HG03095 (cell line): ENCODE results near the gene CDX1.

Experiments used
- ATAC-seq: cut with Tn5 transposase; IDR thresholded peaks from one replicate; pipeline ENCODE4 v1.9.1; 2021; ENCODE audit warnings: moderate library complexity; ENCODE audit not compliant: unreplicated experiment

The CDX1 gene

DNA sequence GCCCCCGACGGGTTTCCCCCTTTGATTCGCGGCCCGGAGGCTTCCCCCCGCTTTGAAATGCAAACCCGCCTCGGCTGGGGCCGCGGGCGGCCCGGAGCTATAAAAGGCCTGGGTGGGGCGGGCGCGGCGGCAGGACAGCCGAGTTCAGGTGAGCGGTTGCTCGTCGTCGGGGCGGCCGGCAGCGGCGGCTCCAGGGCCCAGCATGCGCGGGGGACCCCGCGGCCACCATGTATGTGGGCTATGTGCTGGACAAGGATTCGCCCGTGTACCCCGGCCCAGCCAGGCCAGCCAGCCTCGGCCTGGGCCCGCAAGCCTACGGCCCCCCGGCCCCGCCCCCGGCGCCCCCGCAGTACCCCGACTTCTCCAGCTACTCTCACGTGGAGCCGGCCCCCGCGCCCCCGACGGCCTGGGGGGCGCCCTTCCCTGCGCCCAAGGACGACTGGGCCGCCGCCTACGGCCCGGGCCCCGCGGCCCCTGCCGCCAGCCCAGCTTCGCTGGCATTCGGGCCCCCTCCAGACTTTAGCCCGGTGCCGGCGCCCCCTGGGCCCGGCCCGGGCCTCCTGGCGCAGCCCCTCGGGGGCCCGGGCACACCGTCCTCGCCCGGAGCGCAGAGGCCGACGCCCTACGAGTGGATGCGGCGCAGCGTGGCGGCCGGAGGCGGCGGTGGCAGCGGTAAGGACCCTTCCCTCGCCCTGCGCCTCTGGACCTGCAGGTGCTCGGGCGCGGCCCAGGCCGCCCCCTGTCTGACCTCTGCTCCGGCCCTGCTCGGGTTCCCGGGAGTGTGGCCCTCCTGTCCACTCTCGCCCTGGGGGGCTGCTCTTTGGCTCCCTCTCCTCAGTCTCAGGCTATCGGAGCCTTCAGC, at the start of gene CDX1:
Gene CDX1 (plus strand): TSS at position 129 of the 862 bp plus-strand sequence. CDS start 99 bp downstream, at position 228.
- ATAC-seq, result no peak

DNA sequence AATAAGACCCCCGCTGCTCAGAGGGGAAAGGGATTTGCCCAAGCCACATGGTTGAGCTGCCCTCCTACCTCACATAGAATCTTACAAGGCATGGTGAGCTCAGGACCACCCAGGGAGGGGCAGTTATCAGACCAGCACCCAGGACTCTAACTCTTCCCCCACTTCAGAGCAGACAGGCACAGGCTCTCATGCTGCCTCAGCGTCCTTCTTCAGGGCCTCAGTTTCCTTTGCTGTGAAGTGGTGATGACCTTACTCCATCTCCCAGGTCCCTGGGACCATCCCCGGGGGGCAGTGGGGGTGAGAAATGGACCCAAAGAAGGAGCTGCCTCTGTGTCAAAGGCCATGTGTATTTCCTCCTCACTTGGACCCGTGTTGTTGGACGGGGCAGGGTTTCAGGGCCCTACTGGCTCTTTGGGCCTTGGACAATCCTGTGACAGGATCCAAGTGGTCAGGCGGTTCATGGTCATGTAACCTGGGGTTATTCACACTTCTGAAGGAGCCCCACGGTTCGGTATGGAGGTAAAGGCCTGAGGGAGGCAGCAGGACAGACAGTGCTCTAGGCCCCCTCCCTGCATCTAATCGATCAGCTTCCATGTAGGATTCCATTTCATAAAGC, 48.5 kb upstream of the CDX1 start:
- ATAC-seq, result no peak

DNA sequence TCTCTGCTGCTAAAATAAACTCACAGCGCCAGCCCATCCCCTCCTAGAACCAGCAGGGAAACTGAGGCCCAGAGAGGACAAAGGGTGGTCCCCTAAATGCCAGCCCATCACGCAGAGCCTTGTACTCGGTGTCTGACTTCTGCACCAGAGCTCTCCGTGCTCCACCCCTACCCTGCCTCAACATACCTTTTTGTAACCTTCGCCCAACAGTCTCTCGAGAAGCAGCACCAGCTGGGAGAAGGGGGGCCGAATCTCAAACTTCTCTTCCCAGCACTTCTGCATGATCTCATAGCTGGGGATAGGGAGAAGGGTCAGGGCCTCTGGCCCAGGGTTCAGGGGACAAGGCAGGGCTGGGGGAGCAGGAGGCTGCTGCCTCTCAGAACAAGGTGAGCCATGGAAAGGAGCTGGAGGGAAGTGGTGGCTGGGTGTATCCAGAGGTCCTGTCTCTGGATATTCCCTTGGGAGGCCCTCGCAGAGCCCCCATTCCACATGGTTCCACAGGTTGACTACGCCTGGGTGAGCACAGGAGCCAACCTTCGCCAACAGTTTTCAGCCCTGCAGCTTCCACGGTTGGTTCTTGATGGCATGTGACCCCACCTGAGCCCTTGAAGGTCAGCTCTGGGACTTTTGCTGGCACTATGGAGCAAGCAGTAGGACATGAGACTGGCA, 47.9 kb upstream of the CDX1 start:
- ATAC-seq, result no peak

- ATAC-seq, result no peak
Measured at GRCh38 chr5:150119421-150120061, 47.0 kb upstream of the CDX1 start.

- ATAC-seq, result no peak
Measured at GRCh38 chr5:150120062-150120441, 46.5 kb upstream of the CDX1 start.

- no peak for ATAC-seq
Measured at GRCh38 chr5:150120617-150121447, 45.7 kb upstream of the CDX1 start.

DNA sequence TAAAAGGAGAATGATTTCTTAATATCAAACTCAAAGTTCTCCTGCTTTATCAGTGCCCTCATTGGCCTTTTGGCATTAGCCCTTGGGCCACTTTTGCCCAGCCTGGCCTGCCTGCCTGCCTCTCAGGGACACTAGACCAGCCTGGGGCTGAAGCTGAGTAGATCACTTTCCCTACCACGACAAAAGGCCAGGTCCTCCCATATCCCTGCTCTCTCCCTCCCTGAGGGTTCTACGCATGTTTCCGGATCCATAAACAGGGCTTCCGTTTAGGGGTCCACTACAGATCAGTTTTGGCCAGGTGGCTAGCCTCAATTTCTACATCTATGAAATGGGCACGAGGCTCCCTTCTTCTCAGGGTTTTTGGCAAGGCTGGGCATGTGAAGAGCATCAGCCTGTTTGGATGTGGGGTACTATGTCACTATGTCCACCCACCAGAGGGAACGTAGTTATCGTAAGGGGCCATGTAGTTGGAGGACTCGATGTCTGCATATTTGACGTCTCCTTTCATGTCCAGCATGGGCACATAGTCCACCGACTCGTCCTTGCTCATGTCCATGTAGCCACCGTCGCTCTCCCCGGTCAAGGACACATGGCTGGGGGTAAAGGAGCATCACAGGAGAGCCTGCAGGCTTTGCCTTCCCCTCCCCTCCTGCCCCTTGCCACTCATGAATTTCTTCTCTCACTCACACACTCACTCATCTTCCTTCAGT, 45.0 kb upstream of the CDX1 start:
- ATAC-seq, result no peak

GRCh38 chr5:150122158-150122510, 44.4 kb upstream of the CDX1 start:
- ATAC-seq, result peak; percentile 82

- no peak for ATAC-seq
Measured at GRCh38 chr5:150122536-150123481, 43.8 kb upstream of the CDX1 start.

GRCh38 chr5:150123542-150123941, 43.0 kb upstream of the CDX1 start:
- no peak for ATAC-seq

DNA sequence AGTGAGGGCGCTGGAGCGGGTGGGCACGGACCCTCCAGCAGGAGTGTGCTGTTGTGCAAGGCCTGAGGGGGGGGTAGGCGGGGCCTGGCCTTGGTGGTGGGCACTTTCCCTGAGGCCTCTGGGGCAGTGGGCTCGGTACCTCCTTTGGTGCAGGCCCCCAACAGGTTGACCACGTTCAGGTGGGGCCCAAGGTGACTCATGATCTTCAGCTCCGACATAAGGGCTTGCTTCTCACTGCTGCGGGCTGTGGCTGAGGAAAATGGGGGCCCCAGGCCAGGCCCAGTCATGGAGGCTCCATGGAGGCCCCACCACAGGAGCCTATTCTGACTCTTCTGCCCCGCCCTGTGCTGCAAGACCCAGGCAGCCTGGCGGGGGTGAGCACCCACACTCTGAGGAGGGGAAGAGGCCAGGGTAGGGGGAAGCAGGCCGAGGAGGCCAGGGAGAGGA, 42.4 kb upstream of the CDX1 start:
- ATAC-seq, result no peak

DNA sequence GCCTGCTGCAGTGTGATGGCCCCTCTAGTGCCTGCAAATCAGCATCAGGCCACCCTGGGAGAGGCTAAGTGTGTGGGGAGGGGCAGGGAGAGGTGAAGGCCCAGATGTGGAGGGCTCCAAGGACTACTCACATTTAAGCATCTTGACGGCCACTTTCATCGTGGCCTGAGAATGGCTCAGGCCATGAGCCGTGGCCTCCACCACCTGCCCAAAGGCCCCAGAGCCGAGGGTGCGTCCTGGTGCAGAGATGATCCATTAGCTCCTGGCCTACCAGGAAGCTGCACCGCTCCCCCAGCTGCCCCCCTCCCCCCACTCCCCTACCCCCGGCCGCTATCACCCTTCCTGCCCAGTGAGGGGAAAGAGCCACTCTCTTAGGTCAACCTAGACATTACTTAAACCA, 42.0 kb upstream of the CDX1 start:
- no peak for ATAC-seq

- ATAC-seq, result no peak
Measured at GRCh38 chr5:150125334-150125733, 41.2 kb upstream of the CDX1 start.

DNA sequence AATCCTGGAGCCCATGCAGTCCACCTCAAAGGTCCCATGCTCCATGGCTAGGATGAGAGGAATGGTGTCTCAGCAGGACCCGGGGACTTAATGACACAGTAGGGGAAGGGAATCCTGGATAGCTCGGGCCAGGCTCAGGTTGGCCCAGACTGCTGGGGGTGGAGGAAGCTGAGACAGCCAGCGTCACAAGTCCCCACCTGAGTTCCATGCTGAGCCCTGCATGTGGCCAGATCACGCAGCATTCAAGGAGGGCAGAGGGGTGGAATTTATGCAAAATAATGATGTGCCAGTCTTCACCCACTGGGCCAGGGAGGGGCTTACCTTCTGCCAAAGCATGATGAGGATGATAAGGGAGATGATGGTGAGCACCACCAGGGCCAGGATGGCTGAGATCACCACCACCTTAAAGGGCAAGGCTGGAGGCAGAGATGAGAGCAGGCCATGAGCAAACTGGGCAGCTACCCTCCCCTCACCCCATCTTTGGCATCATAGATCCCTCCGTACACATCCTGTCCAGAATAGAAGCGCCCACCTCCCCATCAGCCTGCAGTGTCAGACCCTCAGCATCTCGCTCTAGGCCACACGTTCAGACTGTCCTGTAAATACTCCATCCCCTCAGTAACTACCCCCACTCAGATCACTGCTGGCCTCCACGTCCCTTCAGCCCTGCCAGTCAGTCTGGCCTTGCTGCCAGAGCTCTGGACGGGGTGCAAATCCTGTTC, 40.2 kb upstream of the CDX1 start:
- ATAC-seq, result no peak

DNA sequence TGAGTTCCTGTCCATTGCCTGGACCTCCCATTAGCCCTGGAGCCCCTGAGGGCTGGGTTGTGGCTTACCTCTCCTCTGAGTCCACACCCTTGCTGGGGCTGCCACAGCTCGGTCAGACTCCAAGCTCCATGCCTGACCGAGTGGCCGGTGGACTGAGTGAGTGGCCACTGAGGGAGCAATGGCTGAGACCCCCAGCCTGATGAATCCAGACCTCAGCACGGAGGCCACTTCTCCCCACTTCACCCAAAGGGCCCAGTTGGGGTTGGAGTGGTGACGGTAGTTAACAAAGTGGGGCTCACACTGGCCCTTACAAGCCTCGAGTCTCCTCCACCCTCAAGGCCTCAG, 39.7 kb upstream of the CDX1 start:
- ATAC-seq, result no peak

DNA sequence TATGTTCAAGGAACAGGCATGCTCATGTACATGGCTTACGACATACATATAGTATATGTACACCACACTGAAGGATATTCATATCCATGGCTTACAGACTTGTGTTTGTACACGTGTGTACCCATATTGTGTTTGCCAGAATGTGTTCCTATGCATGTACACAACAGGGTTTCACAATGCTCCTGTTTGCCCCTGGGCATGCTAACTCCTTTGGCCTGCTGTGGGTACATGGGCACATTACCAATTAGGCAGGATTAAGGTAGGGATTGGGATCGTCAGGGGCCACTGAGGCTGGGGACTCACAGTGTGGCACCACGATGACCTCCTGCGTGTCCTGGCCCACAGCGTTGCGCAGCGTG, 37.1 kb upstream of the CDX1 start:
- no peak for ATAC-seq

- no peak for ATAC-seq
Measured at GRCh38 chr5:150129813-150130492, 36.6 kb upstream of the CDX1 start.

GRCh38 chr5:150130493-150130922, 36.1 kb upstream of the CDX1 start:
- ATAC-seq, result no peak
